Lower leg skin (tissue), 4 donors: ENCODE measurements around the gene SELP. TPM values are rescaled to one million over a fixed set of nuclear protein-coding genes. Genes with fewer than 3 reads are reported as not detected.

Experiments
- DNase-seq, 2 donors: peaks; one replicate each; pipeline ENCODE4 v3.0.0-alpha.2; 2019; ENCODE audit warnings: low spot score in 2 of 2
- H3K4me3 ChIP-seq: fragments of 200-600 bp; sonication (generic); 2 replicates; pipeline ENCODE4 v1.5.1; 2017; ENCODE audit warnings: mild to moderate bottlenecking, low read depth; ENCODE audit not compliant: poor library complexity, severe bottlenecking
- CTCF ChIP-seq, 3 donors: fragments of 450-650 bp; IDR thresholded peaks; one replicate each; pipeline ENCODE4 v1.5.1; 2016; ENCODE audit warnings: antibody characterized with exemption in 3 of 3, mild to moderate bottlenecking in 3 of 3, moderate library complexity in 2 of 3
- POLR2A ChIP-seq, 2 donors: fragments of 450-650 bp; IDR thresholded peaks; one replicate each; pipeline ENCODE4 v1.6.1; 2016 to 2017; ENCODE audit warnings: antibody characterized with exemption in 2 of 2, mild to moderate bottlenecking in 1 of 2, moderate library complexity in 1 of 2
- WGBS, 2 donors: methylation state at CpG; one replicate each; pipeline ENCODE4 v1.1.5; 2018; 5-methylcytosine and 5-hydroxymethylcytosine counted together
- intact Hi-C: fragments of 100-400 bp; cut with DNase I; formaldehyde crosslinking; loops from one replicate; pipeline ENCODE4 v1.15.0; 2023; ENCODE audit warnings: low total_unique reads
- total RNA-seq, 4 donors: library from RNA; depleted of rRNA; stranded (reverse); fragments of >200 nt; gene quantifications; one replicate each; pipeline ENCODE4 v1.1.0, GENCODE V29; 2016

Gene SELP
- total RNA-seq, 4 donors from 2014 or later: 0.30 to 8.5 (median 0.54) TPM

GRCh38 chr1:169572187-169572586, 57.7 kb downstream of the SELP start:
- no peak overlapping the region for H3K4me3 ChIP-seq
- TF ChIP-seq POLR2A (IDR thresholded peaks at IDR 0.05): no peak
- no peak for TF ChIP-seq CTCF (IDR thresholded peaks at IDR 0.05)
- no peak for DNase-seq
- 38 to 42% methylated on average over 1 of the region's 1 CpG for WGBS, 2 donors
- intact Hi-C loops: no loop called here

GRCh38 chr1:169571450-169571849, 58.5 kb downstream of the SELP start:
- no peak for DNase-seq
- intact Hi-C loops: no loop called here

GRCh38 chr1:169570172-169570574, 59.8 kb downstream of the SELP start:
- WGBS, 2 donors: 52 to 57% methylated on average over 1 of the region's 1 CpG
- intact Hi-C loops: no loop called here
- no peak for TF ChIP-seq CTCF (IDR thresholded peaks at IDR 0.05)
- TF ChIP-seq POLR2A (IDR thresholded peaks at IDR 0.05): no peak
- no peak for DNase-seq
- no peak overlapping the region for H3K4me3 ChIP-seq

More at GRCh38 chr1:169571450-169571849, 58.5 kb downstream of the SELP start:
- no peak overlapping the region for H3K4me3 ChIP-seq
- 61 to 62% methylated on average over 3 of the region's 3 CpGs for WGBS, 2 donors
- no peak for TF ChIP-seq CTCF (IDR thresholded peaks at IDR 0.05)
- no peak for TF ChIP-seq POLR2A (IDR thresholded peaks at IDR 0.05)

GRCh38 chr1:169568497-169568896, 61.4 kb downstream of the SELP start:
- 40 to 41% methylated on average over 1 of the region's 1 CpG for WGBS, 2 donors
- intact Hi-C loops: no loop called here
- H3K4me3 ChIP-seq: no peak overlapping the region
- no peak for DNase-seq
- no peak for TF ChIP-seq POLR2A (IDR thresholded peaks at IDR 0.05)
- no peak for TF ChIP-seq CTCF (IDR thresholded peaks at IDR 0.05)

GRCh38 chr1:169565335-169566271, 64.3 kb downstream of the SELP start:
- WGBS, 2 donors: 79 to 90% methylated on average over 3 of the region's 3 CpGs
- intact Hi-C loops: no loop called here
- no peak for TF ChIP-seq CTCF (IDR thresholded peaks at IDR 0.05)
- DNase-seq: no peak
- H3K4me3 ChIP-seq: no peak overlapping the region
